COR-L47 (cell line): Measurements from ENCODE around the gene IREB2.

Source experiments
- DNase-seq: peaks from one replicate; lab custom pipeline; 2025; lab: John Stamatoyannopoulos, UW

IREB2 gene

DNA sequence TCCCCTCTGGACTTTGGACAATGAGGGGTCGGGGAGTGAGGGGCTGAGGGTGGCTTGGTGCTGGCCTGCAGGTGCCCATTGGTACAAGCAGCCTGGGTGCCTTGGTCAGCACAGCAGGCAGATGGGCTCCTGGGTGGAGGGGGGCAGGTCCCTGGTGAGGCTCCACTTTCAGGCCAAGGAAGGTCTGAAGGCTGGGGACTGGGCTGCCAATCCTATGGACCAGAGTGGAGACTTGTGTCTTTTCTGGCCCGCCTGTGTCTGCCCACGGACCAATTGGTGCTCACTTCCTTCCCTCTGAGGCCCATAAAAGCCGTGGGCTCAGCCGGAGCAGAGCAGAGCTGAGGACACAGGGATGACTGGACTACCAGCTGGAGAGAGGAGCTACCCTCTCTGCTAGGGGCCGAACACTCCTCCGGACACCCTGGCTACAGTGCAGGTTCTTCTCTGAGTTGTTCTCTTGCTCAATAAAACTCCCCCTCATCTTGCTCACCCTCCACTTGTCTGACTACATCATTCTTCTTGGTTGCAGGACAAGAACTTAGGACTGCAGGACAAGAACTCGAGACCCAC lies 31.9 kb upstream of the IREB2 start:
- DNase-seq, result no peak

DNA sequence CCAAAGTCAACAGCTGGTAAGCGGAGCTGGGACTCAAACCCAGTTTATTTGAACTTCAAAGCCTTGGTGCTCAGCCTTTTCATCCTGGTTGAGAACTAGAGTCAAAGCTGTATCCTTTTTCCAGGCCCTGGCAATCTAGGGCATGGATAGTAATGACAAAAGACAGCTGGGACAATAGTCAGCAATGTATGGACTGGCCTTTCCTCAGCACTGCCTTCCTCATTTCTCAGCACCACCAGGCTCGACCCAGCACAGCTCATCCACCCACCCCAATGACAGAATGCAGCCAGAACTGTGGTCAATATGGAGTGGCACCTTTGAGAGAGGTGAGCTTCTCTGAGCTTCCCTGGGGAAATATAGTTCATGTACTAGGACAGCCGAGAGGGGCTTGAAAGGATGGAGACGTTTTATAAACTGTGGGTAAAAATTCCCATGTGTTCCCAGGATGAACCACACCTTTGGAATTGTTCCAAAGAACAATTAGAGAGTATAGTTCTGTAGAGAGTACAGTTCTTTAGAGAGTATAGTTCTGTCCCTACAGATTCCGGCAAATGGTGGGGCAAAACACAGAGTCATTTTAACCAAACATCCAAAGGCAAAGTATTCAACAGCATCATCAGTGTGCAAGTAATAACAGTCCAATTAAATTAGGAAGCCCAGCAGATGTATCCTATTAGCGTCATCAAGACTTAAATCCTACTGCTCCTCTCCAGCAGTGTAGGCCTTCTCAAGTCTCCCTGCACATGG lies 30.2 kb upstream of the IREB2 start:
- DNase-seq, result no peak

DNA sequence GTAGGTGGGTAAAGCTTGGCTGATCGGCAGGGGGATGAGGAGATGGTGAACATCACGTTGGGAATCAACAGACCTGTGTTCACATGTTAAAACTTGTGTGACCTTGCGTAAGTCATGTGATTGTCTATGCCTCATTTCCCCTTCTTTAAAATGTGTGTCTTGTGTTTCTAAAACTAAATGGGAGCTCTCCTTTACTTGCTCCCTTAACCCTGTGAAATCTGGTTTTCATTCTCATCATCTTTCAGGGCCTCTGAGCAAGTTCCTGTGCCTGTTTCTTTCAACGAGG lies 29.7 kb upstream of the IREB2 start:
- no peak for DNase-seq

DNA sequence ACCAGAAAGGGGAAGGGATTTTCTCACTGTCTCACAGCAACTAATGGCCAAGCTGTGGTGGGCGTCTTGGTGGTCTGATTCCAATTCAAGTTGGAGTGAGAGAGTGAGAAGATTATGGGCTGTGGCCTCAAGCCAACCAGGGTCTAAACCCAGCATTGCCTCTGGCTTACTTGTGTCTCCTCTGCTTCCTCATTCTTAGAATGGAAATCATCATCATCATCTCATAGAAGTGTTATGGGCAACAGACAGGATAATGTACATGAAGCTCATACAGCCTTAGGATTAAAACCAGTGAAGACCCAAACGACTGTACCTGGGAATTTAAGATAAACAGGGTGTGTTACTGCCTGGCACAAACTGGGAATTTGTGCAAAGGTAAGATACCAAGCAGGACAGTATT lies 29.1 kb upstream of the IREB2 start:
- DNase-seq, result no peak

DNA sequence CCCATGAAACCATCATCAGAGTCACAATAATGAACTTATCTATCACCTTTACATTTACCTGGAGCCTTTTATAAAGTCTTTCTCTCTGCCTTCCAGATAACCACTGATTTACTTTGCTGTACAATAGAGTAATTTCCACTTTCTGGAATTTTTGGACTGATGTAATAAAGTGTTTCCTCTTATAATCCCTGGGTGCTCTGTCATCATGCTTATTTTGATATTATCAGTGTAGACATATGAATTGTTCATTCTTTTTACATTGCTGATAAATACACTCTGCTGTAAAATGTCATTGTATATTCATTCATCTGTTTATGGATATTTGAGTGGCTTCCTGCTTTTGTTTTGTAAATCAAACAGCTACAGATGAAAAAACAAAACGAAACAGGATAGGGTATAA lies 27.0 kb upstream of the IREB2 start:
- no peak for DNase-seq

DNA sequence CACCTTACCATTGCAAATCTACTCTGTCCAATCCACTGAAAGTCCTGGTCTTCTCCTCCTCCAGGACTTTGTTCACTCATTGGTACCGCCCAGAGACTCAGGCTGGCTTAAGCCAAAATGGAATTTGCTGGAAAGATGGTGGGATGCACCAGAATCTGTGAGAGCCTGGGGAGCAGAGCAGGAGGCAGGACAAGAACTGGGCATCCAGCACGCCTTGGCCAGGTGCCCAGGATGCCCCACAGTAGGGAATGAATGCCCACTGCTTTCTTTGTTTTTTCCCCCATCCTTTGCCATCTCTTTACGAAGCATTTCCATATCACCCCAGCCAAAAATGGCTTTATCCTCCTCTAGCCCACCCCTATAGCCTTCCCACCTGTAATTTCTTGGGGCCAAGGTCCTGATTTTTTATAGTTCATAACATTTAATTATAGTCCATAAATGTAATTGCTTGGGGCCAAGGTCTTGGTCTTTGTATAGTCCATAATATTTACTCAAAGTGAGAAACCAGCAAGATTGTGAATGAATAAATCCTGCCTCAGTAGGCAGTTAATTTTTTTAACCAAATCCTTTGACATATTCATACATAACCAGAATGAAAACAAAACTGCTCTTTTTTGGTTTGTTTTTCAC lies 23.3 kb upstream of the IREB2 start:
- peak; percentile 67 for DNase-seq

DNA sequence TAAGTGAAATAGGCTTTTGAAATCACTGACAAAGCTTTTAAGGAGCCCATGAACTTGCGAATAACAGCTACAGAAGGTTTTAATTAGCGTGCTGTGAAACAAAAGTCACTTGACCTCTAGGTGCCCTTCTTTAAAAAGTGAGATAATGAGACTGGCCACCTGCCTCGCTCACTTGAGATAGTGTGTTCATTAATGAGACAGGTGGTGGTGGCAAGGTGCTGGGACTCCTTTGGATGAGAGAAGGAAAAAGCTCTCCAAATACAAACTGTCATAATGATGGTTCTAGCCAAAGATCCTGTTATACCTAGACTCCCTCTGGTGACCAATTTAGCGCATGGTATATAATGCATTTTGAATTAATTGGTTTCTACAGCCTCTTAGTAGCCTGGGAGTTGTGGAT lies 22.7 kb upstream of the IREB2 start:
- DNase-seq, result peak; percentile 86

DNA sequence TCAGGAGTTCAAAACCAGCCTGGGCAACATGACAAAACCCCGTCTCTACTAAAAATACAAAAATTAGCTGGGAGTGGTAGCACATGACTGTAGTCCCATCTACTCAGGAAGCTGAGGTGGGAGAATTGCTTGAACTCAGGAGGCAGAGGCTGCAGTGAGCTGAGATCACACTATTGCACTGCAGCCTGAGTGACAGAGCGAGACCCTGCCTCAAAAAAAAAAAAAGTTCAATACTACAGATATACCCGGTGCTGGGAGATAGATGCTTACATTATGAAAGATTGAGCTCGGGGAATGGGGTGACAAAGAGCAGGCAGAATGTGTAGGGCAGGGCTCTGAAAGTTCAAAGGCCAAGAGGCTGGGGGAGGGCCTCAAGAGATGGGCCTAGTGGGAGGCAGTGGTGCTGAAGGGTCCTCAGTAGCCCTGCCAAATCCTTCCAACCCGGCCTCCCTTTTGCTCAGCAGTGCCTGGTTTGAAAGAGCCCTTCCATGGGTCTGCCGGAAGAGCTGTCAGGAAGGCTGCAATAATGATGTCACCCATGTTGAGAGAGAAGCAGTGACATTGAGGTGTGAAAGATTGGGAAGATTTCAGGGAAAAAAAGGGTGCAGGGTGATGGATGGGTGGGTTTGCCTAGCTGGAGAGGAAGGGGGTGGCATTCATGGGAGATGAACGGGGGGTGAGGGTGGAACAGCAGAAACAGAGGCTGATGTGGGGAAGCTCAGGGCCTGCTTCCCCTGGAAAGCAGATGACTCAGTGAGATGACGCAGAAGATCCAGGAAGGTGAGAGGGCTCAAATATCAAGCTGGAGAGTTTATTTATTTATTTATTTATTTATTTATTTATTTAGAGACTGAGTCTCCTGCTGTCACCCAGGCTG lies 20.0 kb upstream of the IREB2 start:
- no peak for DNase-seq

DNA sequence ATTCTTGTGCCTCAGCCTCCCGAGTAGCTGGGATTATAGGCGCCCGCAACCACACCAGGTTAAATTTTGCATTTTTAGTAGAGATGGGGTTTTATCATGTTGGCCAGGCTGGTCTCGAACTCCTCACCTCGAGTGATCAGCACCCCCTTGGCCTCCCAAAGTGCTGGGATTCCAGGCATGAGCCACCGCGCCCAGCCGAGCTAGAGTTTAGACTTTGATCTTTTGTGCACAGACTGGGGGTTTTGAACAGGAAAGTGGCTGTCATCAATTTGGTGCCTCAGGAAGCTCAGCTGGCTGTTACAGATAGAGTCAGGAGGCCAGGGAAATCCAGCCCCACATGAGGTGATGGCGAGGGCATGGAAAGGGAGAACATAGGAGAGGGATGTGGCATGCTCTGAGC lies 19.3 kb upstream of the IREB2 start:
- DNase-seq, result no peak

DNA sequence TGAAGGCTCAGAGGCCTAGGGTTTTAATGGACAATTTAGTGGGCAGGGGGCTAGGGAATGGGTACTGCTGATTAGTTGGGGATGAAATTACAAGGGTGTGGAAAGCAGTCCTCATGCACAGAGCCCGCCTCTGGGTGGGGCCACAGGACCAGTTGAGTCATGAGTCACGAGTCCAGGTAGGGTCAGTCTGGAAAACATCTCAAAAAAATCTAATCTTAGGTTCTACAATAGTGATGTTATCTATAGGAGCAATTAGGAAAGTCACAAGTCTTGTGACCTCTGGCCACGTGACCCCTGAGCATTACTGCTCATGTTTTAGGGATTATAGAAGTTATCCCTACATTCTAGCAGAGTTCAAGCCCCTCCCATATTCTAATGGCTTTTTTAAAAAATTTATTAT lies 18.6 kb upstream of the IREB2 start:
- DNase-seq, result no peak

DNA sequence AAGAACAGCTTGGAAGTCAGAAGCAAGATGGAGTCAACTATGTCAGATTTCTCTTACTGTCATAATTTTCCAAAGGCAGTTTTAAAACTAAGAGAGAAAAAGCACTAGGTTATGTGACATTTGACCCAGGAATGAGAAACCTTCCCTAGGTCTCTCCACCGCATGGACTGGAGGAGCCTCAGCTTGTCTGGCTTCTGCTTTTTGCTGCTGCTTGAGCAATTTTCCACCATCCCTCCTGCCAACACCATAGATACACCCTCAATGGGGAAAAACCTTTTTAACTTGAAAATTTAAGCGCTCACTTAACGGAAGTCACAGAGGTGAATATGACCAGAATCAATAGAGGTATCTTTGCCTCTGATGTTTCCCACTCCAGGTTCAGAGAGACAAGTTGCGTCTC lies 17.8 kb upstream of the IREB2 start:
- DNase-seq, result no peak

DNA sequence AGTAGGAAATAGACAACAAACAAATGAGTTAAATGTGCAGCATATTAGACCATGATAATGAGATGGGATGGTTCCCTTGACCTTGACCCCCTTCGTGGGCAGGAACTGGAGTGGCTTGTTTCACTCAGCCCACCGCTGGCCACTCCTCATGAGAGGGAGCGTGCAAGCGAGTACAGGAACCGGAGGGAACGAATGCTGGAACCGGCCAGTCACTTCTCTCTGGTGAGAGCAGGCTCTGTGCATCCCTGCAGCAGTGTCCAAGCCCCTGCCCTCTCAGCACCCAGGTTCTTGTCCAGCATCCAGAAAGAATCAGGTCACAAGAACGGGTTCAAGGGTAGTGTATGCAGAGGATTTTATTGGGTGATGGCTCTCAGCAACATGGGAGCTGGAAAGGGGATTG lies 17.2 kb upstream of the IREB2 start:
- no peak for DNase-seq

DNA sequence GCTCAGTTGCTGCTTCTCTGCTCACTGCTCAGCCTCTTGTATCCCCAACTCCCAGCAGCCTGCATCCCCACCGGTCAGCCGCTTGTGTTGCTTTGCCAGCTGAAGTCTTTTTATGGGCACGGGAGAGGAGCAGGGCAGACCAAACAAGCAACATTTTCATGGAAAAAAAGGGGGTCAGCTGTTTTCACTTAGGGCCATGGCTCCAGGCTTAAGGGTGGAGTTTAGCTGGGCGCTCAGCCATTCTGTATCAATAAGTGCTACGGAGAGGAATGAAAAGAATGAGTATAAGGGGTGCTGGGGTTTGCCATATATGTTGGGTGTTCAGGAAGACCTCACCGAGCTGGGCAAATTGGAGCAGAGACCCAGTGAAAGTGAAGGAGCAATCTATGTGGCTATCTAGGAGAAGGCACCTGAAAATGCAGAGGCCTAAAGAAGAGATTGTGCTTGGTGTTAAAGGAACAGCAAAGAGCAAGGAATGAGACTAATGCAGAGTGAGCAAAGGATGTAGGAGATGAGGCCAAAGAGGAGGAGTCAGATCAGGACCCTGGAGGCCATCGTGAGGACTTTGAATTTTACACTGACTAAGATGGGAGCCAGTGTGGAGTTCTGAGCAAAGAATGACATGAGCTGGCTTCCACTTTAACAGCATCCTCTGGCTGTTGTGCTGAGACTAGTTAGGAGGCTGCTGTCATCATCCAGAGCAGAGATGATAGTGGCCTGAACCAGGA lies 16.6 kb upstream of the IREB2 start:
- DNase-seq, result no peak

DNA sequence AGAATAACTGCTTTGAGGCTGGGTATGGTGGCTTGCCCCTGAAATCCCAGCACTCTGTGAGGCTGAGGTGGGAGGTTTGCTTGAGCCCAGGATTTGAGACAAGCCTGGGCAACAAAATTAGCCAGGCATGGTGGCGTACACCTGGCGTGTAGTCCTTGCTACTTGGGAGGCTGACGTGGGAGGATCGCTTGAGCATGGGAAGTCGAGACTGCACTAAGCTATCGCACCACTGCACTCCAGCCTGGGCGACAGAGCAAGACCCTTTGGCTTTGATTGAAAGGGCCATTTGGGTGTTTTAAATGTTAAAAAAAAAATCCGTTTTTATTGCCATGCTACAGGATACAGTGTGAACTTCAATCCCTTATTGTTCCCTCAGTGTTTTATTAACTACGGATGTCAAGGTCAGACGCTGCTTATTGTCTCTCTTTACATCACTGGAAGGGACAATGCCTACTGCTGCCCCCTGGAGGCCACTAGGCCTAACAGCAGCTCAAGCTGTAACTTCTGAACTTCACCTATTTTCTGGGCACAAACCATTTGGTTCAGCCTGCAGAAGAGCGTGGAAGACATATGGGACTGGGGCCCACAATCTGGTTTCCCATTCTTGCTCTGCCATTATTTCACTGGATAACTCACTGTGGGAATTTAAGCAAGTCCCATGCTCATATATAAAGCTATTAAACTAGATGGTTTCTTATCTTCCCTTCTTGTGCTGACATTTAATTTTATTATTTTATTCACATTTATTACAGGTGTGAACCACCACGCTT lies 15.3 kb upstream of the IREB2 start:
- no peak for DNase-seq

DNA sequence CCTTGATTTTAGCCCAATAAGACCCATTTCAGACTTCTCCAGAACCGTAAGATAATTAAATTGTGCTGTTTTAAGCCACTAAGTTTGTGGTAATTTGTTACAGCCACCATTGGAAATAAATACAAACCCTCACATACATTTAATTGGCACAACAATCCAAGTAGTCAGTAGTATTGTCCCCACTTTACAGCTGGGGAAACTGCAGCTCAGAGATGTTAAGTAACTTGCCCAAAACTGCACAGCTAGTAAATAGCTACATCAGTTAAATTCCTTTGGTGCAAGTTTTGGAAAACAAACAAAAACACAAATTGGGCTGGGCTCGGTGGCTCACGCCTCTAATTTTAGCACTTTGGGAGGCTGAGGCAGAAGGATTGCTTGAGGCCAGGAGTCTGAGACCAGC lies 13.3 kb upstream of the IREB2 start:
- no peak for DNase-seq

DNA sequence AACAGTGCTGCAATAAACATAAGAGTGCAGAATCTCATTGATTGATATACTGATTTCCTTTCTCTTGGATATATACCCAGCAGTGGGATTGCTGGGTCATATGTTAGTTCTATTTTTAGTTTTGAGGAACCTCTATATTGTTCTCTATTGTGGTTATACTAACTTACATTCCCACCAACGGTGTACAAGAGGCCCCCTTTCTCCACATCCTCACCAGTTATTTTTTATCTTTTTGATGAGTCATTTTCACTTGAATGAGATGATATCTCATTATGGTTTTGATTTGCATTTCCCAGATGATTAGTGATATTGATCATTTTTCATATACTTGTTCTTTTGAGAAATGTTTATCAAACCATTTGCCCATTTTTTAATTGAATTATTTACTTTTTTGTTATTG lies 12.4 kb upstream of the IREB2 start:
- no peak for DNase-seq

DNA sequence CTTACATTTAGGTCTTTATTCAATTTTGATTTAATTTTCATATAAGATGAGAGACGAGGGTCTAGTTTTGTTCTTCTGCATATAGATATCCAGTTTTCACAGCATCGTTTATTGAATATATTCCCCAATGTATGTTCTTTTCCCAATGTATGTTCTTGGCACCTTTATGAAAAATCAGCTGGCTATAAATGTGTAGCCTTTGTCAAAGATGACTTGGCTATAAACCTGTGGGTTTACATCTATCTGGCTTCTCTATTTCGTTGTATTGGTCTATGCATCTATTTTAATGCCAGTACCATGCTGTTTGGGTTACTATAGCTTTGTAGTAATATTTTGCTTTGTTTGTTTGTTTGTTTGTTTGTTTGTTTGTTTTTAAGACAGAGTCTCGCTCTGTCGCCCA lies 11.7 kb upstream of the IREB2 start:
- DNase-seq, result no peak

DNA sequence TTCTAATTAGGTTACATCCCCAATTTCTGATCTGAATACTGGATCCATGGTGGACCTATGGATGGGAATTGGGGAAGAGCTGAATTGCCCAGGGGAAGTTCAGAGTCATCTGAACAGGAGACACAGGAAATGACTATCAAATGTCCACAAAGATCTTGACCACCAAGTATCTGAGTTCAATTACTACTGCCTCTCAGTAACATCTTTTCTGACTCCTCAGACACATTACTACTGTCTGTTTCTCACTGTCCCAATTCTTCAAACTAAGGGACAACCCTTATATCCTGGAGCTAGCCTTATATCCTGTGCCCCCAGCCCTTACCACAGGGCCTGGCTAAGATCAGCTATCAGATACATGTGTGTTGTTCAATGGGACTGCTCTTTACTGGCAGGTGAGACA lies 10.1 kb upstream of the IREB2 start:
- no peak for DNase-seq

DNA sequence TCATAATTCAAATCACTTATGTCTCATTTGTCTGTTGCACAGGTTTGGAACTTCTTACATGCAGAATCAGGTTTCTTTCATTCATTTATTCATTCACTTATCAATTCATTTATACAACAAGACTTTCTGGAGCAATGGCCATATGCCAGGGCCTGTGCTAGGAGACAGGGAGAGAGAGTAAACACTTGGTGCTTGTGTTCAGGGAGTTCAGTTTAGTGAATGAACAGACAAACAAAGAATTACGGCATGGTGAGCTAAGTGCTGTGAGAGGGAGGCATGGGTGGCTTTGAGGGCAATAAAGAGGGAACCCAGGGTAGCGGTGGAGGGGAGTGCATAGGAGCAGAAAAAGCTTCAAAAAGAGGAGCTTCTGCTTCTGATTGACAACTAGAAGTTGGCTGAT lies 8.5 kb upstream of the IREB2 start:
- DNase-seq, result no peak

DNA sequence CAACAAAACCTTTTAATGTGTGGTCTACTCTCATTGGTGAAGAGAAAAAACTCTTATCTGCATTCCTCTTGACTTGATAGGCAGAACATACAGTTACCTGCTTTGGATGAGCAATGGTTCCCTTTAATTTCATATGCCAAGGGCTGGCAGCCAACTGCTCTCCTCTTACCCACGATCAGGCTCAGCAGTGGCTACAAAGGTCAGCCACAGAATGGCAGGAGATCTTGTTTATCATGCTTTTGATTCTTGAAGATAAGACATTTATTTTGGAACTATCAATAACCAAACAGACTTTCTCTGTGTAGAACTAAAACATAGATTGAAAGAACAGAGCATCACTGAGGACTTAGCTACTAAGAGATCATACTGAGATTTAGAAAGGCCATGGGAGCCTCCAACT lies 6.1 kb upstream of the IREB2 start:
- no peak for DNase-seq

DNA sequence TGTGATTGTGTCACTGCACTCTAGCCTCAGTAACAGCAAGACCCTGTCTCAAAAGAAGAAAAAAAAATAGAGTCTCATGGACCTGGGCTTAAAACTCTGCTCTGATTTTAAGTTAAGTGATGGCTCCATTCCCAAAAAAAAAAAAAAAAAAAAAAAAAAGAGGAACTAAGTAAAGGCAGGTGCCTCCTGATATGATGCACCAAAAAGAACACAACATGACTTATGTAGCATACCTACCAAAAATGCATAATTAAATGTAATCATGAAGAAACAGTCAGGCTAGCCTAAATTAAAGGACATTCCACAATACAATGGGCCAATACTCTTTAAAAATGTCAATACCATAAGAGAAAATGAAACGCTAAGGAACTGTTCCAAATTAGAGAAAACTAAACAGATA lies 5.4 kb upstream of the IREB2 start:
- no peak for DNase-seq

DNA sequence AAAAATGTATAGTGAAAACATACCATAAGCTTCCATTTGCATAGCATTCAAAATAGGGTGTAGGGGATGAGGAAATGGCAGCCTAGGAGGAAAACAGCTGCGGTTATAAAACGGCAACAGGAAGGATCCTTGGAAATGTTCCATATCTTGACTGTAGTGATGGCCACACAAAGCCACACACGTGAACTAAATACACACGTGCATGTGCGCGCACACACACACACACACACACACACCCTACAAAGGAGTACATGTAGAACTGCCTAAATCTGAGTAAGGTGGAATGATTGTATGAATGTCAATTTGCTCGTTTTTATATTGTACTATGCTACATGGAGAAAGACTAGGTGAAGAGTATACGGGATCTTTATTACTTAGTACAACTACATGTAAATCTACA lies 3.9 kb upstream of the IREB2 start:
- no peak for DNase-seq
